ENCODE results near the gene PALM. TPM values are rescaled to one million over a fixed set of nuclear protein-coding genes. Genes with fewer than 3 reads are reported as not detected.

PALM gene
- total RNA-seq, 2 experiments from 2014 or later = 1.2 TPM; not detected in 1

DNA sequence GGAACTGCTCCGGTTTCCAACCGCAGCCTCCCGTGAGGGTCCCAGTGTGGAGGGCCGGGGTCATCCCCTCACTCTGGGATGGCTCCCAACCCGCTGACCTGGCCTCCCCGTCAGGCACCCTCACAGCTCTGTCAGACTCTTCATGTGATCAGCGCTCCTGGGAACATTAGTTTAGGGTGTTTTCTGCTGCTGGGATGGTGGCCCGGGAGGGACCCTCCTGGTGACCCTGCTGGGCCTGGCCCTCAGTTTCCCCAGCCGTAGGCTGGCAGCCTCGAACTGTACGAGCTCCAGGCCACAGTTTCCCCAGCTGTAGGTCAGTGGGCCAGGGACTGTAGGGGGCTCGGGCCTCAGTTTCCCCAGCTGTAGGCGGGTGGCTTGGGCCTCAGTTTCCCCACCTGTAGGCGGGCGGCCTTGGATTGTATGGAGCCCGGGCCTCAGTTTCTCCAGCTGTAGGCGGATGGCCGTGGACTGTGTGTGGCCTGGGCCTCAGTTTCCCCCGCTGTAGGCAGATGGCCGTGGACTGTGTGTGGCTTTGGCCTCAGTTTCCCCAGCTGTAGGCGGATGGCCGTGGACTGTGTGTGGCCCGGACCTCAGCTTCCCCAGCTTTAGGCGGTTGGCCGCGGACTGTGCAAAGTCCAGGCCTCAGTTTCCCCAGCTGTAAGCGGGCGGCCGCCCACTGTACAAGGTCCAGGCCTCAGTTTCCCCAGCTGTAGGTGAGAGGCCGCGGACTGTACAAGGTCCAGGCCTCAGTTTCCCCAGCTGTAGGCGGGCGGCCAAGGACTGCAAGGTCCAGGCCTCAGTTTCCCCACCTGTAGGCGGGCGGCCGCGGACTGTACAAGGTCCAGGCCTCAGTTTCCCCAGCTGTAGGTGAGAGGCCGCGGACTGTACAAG is 87.2 kb downstream of the PALM start:
- Histone ChIP-seq H3K9me2 (ENCODE audit: insufficient read depth, low read length) (no peaks in the 10 kb centered on the region), H4K20me1 (ENCODE audit: insufficient read depth, low read length) (peaks cover 27% of the 10 kb centered on the region), H3K4me2 (ENCODE audit: low read length) (peak overlapping the region; percentile 85), H3K36me3 (ENCODE audit: insufficient read depth, low read length) (peaks cover 31% of the 10 kb centered on the region), H3K79me2 (ENCODE audit: insufficient read depth, low read depth, low read length) (peaks cover 31% of the 10 kb centered on the region), H2AFZ (ENCODE audit: low read length) (peak overlapping the region; percentile 91; the same call in 1 of the 2 replicates), H3K4me3 (ENCODE audit: low read depth, low read length, poor library complexity, severe bottlenecking) (peak overlapping the region; percentile 73), H3K27ac (ENCODE audit: low read depth, low read length, poor library complexity, severe bottlenecking) (no peak overlapping the region), H3K9me3 (ENCODE audit: low read length) (no peaks in the 10 kb centered on the region), H3K4me1 (ENCODE audit: insufficient read depth, low read length, poor library complexity, severe bottlenecking) (peaks cover 21% of the 10 kb centered on the region)
- POLR2A ChIA-PET = no interaction called here
- no TSS peak for BruUV-seq (replicated peaks)
- TF ChIP-seq CTCF (conservative IDR thresholded peaks at IDR 0.05; ENCODE audit: low read length) = no peak
- TF ChIP-seq EZH2phosphoT487 (IDR thresholded peaks at IDR 0.05; ENCODE audit: borderline replicate concordance, low read depth, low read length) = no peak
- intact Hi-C loops (cut with micrococcal nuclease; ENCODE audit: unreplicated experiment) = loop anchor here (2.0 to 5.0 kb wide), 2 partner anchors 133 to 224 kb away; partner anchors contain the start of genes BSG and RNF126
- no peak for DNase-seq (ENCODE audit: low spot score)
- CTCF ChIA-PET (ENCODE audit: unreplicated experiment) = no interaction called here

DNA sequence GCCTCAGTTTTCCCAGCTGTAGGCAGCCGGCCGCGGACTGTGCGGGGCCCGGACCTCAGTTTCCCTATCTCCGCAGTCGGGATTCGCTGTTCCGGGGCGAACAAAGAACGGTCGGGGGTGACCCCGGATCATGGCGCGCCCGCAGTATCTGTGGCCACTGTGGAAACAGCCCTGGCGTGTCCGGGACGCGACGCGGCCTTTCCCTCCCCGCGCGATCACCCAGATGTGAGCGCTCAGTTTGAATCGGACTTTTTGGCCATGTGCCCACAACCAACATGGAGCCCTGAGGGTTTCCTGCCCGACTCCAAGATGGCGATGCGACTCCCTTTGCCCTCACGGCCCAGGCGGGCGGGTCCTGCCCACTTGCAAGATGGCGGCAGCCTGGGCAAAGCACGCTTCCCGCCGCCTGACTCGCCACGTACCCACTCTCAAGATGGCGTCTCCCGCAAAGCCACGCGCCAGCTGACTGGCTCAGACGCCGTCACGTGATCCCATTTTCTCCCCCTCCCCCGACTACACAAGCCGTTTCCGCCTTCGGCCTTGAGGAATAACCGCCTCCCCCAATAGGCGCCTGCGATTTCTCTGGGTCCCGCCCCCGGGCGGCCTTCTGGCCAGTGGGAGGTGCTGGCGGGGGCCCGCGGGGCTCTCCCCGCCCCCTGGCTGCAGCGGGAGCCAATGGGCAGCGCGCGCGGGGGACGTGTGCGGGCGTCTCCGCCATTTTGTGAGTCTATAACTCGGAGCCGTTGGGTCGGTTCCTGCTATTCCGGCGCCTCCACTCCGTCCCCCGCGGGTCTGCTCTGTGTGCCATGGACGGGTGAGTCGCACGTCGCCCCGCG is 88.2 kb downstream of the PALM start, which contains the start of gene PTBP1:
PTBP1 (plus strand) TSS at position 761 of the 836 bp plus-strand sequence; CDS start at position 807, 46 bp downstream.
- peaks cover 41% of the 10 kb centered on the region for H3K36me3 ChIP-seq (ENCODE audit: insufficient read depth, low read length)
- ChIA-PET POLR2A (no interaction called here), CTCF (ENCODE audit: unreplicated experiment) (no interaction called here)
- peak; percentile 100 for DNase-seq (ENCODE audit: low spot score)
- H2AFZ ChIP-seq (ENCODE audit: low read length) = peak within 1 kb of the TSS; percentile 91; the same call in 1 of the 2 replicates
- H3K4me2 ChIP-seq (ENCODE audit: low read length) = peak within 1 kb of the TSS; percentile 94
- H3K4me3 ChIP-seq (ENCODE audit: low read depth, low read length, poor library complexity, severe bottlenecking) = peak within 1 kb of the TSS; percentile 98
- intact Hi-C loops (cut with micrococcal nuclease; ENCODE audit: unreplicated experiment) = loop anchor here (2.0 to 5.0 kb wide), 2 partner anchors 134 to 225 kb away; partner anchors contain the start of genes BSG and RNF126
- peak within 1 kb of the TSS; percentile 79 for H3K27ac ChIP-seq (ENCODE audit: low read depth, low read length, poor library complexity, severe bottlenecking)
- TF ChIP-seq EZH2phosphoT487 (IDR thresholded peaks at IDR 0.05; ENCODE audit: borderline replicate concordance, low read depth, low read length) (no peak), CTCF (conservative IDR thresholded peaks at IDR 0.05; ENCODE audit: low read length) (no peak)
- no peaks in the 10 kb centered on the region for H3K9me3 ChIP-seq (ENCODE audit: low read length)
- no TSS peak for BruUV-seq (replicated peaks)
- H3K9me2 ChIP-seq (ENCODE audit: insufficient read depth, low read length) = no peaks in the 10 kb centered on the region
- peaks cover 37% of the 10 kb centered on the region for H4K20me1 ChIP-seq (ENCODE audit: insufficient read depth, low read length)
- H3K4me1 ChIP-seq (ENCODE audit: insufficient read depth, low read length, poor library complexity, severe bottlenecking) = peaks cover 21% of the 10 kb centered on the region
- H3K79me2 ChIP-seq (ENCODE audit: insufficient read depth, low read depth, low read length) = peaks cover 41% of the 10 kb centered on the region

Other genes with a start within 250 kb of the PALM start
- 0.28 TPM in 1 of 2 replicates, not detected in the other for gene SHC2, start 247.9 kb upstream of the PALM start, total RNA-seq (2014; rRNA removed; shearing (Covaris generic))
- 0.48 and 0.65 TPM in 2 replicates for gene SHC2, start 247.9 kb upstream of the PALM start, total RNA-seq (2022)
- 0.26 and 0.69 TPM in 2 replicates for gene MADCAM1, start 212.4 kb upstream of the PALM start, total RNA-seq (2014; rRNA removed; shearing (Covaris generic))
- gene MADCAM1, start 212.4 kb upstream of the PALM start, total RNA-seq (2022) = 2.0 TPM in 2 replicates
- gene TPGS1, start 201.4 kb upstream of the PALM start, total RNA-seq (2014; rRNA removed; shearing (Covaris generic)) = 17.2 and 25.6 TPM in 2 replicates
- gene TPGS1, start 201.4 kb upstream of the PALM start, total RNA-seq (2022) = 20.8 and 24.4 TPM in 2 replicates
- 65.2 and 77.2 TPM in 2 replicates for gene CDC34, start 177.2 kb upstream of the PALM start, total RNA-seq (2014; rRNA removed; shearing (Covaris generic))
- 58.0 and 58.2 TPM in 2 replicates for gene CDC34, start 177.2 kb upstream of the PALM start, total RNA-seq (2022)
- gene GZMM, start 164.9 kb upstream of the PALM start, total RNA-seq (2014; rRNA removed; shearing (Covaris generic)) = not detected in 2 replicates
- gene GZMM, start 164.9 kb upstream of the PALM start, total RNA-seq (2022) = not detected in 2 replicates
- 158 and 180 TPM in 2 replicates for gene BSG, start 136.3 kb upstream of the PALM start, total RNA-seq (2014; rRNA removed; shearing (Covaris generic))
- gene BSG, start 136.3 kb upstream of the PALM start, total RNA-seq (2022) = 189 and 197 TPM in 2 replicates
- 0.05 and 0.06 TPM in 2 replicates for gene HCN2, start 119.1 kb upstream of the PALM start, total RNA-seq (2014; rRNA removed; shearing (Covaris generic))
- 1.0 and 1.2 TPM in 2 replicates for gene HCN2, start 119.1 kb upstream of the PALM start, total RNA-seq (2022)
- gene POLRMT, start 75.4 kb upstream of the PALM start, total RNA-seq (2014; rRNA removed; shearing (Covaris generic)) = 50.0 and 65.5 TPM in 2 replicates
- 70.7 and 74.6 TPM in 2 replicates for gene POLRMT, start 75.4 kb upstream of the PALM start, total RNA-seq (2022)
- gene FGF22, start 69.1 kb upstream of the PALM start, total RNA-seq (2014; rRNA removed; shearing (Covaris generic)) = 0.21 TPM in 1 of 2 replicates, not detected in the other
- gene FGF22, start 69.1 kb upstream of the PALM start, total RNA-seq (2022) = 0.48 and 0.53 TPM in 2 replicates
- 85.8 and 98.6 TPM in 2 replicates for gene RNF126, start 45.7 kb upstream of the PALM start, total RNA-seq (2014; rRNA removed; shearing (Covaris generic))
- gene RNF126, start 45.7 kb upstream of the PALM start, total RNA-seq (2022) = 104 and 106 TPM in 2 replicates
- 3.4 and 5.7 TPM in 2 replicates for gene FSTL3, start 32.5 kb upstream of the PALM start, total RNA-seq (2014; rRNA removed; shearing (Covaris generic))
- 6.5 and 7.3 TPM in 2 replicates for gene FSTL3, start 32.5 kb upstream of the PALM start, total RNA-seq (2022)
- gene PRSS57, start 13.5 kb upstream of the PALM start, total RNA-seq (2014; rRNA removed; shearing (Covaris generic)) = not detected in 2 replicates
- gene PRSS57, start 13.5 kb upstream of the PALM start, total RNA-seq (2022) = not detected in 2 replicates
- not detected in 2 replicates for gene MISP, start 42.2 kb downstream of the PALM start, total RNA-seq (2014; rRNA removed; shearing (Covaris generic))
- 0.23 TPM in 1 of 2 replicates, not detected in the other for gene MISP, start 42.2 kb downstream of the PALM start, total RNA-seq (2022)
- gene PTBP1, start 88.5 kb downstream of the PALM start, total RNA-seq (2014; rRNA removed; shearing (Covaris generic)) = 284 and 315 TPM in 2 replicates
- gene PTBP1, start 88.5 kb downstream of the PALM start, total RNA-seq (2022) = 468 and 479 TPM in 2 replicates
- not detected in 2 replicates for gene PLPPR3, start 113.0 kb downstream of the PALM start, total RNA-seq (2014; rRNA removed; shearing (Covaris generic))
- not detected in 2 replicates for gene PLPPR3, start 113.0 kb downstream of the PALM start, total RNA-seq (2022)
- gene AZU1, start 118.9 kb downstream of the PALM start, total RNA-seq (2014; rRNA removed; shearing (Covaris generic)) = not detected in 2 replicates
- gene AZU1, start 118.9 kb downstream of the PALM start, total RNA-seq (2022) = not detected in 2 replicates
- not detected in 2 replicates for gene PRTN3, start 132.1 kb downstream of the PALM start, total RNA-seq (2014; rRNA removed; shearing (Covaris generic))
- not detected in 2 replicates for gene PRTN3, start 132.1 kb downstream of the PALM start, total RNA-seq (2022)
- not detected in 2 replicates for gene ELANE, start 143.4 kb downstream of the PALM start, total RNA-seq (2014; rRNA removed; shearing (Covaris generic))
- not detected in 2 replicates for gene ELANE, start 143.4 kb downstream of the PALM start, total RNA-seq (2022)
- 0.35 TPM in 1 of 2 replicates, not detected in the other for gene CFD, start 150.7 kb downstream of the PALM start, total RNA-seq (2014; rRNA removed; shearing (Covaris generic))
- gene CFD, start 150.7 kb downstream of the PALM start, total RNA-seq (2022) = not detected in 2 replicates
- gene MED16, start 184.3 kb downstream of the PALM start, total RNA-seq (2014; rRNA removed; shearing (Covaris generic)) = 12.9 and 19.1 TPM in 2 replicates
- 54.3 and 61.4 TPM in 2 replicates for gene MED16, start 184.3 kb downstream of the PALM start, total RNA-seq (2022)
- not detected in 2 replicates for gene RNU6-9, start 184.5 kb downstream of the PALM start, total RNA-seq (2014; rRNA removed; shearing (Covaris generic))
- gene RNU6-9, start 184.5 kb downstream of the PALM start, total RNA-seq (2022) = not detected in 2 replicates
- gene R3HDM4, start 204.3 kb downstream of the PALM start, total RNA-seq (2014; rRNA removed; shearing (Covaris generic)) = 39.5 and 43.5 TPM in 2 replicates
- 64.9 and 75.2 TPM in 2 replicates for gene R3HDM4, start 204.3 kb downstream of the PALM start, total RNA-seq (2022)
- gene KISS1R, start 208.4 kb downstream of the PALM start, total RNA-seq (2014; rRNA removed; shearing (Covaris generic)) = not detected in 2 replicates
- not detected in 2 replicates for gene KISS1R, start 208.4 kb downstream of the PALM start, total RNA-seq (2022)
- gene ARID3A, start 217.1 kb downstream of the PALM start, total RNA-seq (2014; rRNA removed; shearing (Covaris generic)) = 7.9 and 9.9 TPM in 2 replicates
- 21.6 and 23.5 TPM in 2 replicates for gene ARID3A, start 217.1 kb downstream of the PALM start, total RNA-seq (2022)